CD4-positive, alpha-beta memory T cell (primary cell): ENCODE measurements around the gene RGMA. TPM values are rescaled to one million over a fixed set of nuclear protein-coding genes. Genes with fewer than 3 reads are reported as not detected.
"Not testable (repeated sequence)": the region's sequence is repeated elsewhere in the genome, so short reads cannot be mapped to it uniquely, and the experiment has no call there.

ENCODE experiments used
- CTCF ChIA-PET: fragments of 350-600 bp; sonication (Branson Sonifier 250); formaldehyde crosslinking; loops from one replicate; lab custom pipeline; 2021; ENCODE audit warnings: inconsistent platforms; ENCODE audit not compliant: partially characterized antibody; lab: Charles Lee
- POLR2A ChIA-PET: fragments of 350-600 bp; sonication (Branson Sonifier 250); formaldehyde crosslinking; loops from one replicate; lab custom pipeline; 2021; ENCODE audit not compliant: partially characterized antibody; lab: Charles Lee
- DNase-seq, 5 donors: peaks; one replicate each; pipeline versions ENCODE4 v3.0.0 to v3.0.0-alpha.2; 2020 to 2022; ENCODE audit warnings: mixed read lengths in 1 of 5
- H3K27ac ChIP-seq: one replicate; pipeline ENCODE4 v1.7.0; 2013; ENCODE audit warnings: low read depth, low read length
- H3K27me3 ChIP-seq: 2 replicates; pipeline ENCODE4 v1.7.0; 2013; ENCODE audit warnings: mild to moderate bottlenecking, low read length, moderate library complexity; ENCODE audit not compliant: insufficient read depth
- H3K36me3 ChIP-seq: 2 replicates; pipeline ENCODE4 v1.7.0; 2013; ENCODE audit warnings: mild to moderate bottlenecking, low read length, moderate library complexity; ENCODE audit not compliant: insufficient read depth
- H3K4me1 ChIP-seq: 2 replicates; pipeline ENCODE4 v1.7.0; 2013; ENCODE audit warnings: mild to moderate bottlenecking, low read length, moderate library complexity; ENCODE audit not compliant: insufficient read depth
- H3K4me3 ChIP-seq, 2 donors: one replicate each; pipeline ENCODE4 v1.7.0; 2013; ENCODE audit warnings: low read length in 2 of 2, mild to moderate bottlenecking in 1 of 2
- H3K9me3 ChIP-seq, 2 donors: one replicate each; pipeline ENCODE4 v1.7.0; 2013; ENCODE audit warnings: low read length in 2 of 2, control low read depth in 1 of 2; ENCODE audit not compliant: control insufficient read depth in 1 of 2
- H3K27ac Mint-ChIP-seq, 7 donors: one replicate each; pipeline ENCODE4 v1.8.0; 2020 to 2021; ENCODE audit warnings: mixed read lengths in 7 of 7, mild to moderate bottlenecking in 6 of 7, inconsistent platforms in 3 of 7, moderate library complexity in 3 of 7
- H3K27me3 Mint-ChIP-seq, 2 donors: one replicate each; pipeline ENCODE4 v1.8.0; 2020 to 2021; ENCODE audit warnings: mixed read lengths in 2 of 2
- H3K36me3 Mint-ChIP-seq, 2 donors: one replicate each; pipeline ENCODE4 v1.8.0; 2020 to 2021; ENCODE audit warnings: mixed read lengths in 2 of 2, inconsistent platforms in 1 of 2, mild to moderate bottlenecking in 1 of 2
- H3K4me1 Mint-ChIP-seq, 4 donors: one replicate each; pipeline ENCODE4 v1.8.0; 2020 to 2021; ENCODE audit warnings: mixed read lengths in 4 of 4, mild to moderate bottlenecking in 1 of 4
- H3K4me3 Mint-ChIP-seq, 8 donors: one replicate each; pipeline ENCODE4 v1.8.0; 2020 to 2021; ENCODE audit warnings: mixed read lengths in 8 of 8, mild to moderate bottlenecking in 7 of 8, moderate library complexity in 6 of 8, inconsistent platforms in 3 of 8
- H3K9me3 Mint-ChIP-seq, 8 donors: one replicate each; pipeline ENCODE4 v1.8.0; 2020 to 2021; ENCODE audit warnings: mixed read lengths in 8 of 8, mild to moderate bottlenecking in 5 of 8, inconsistent platforms in 3 of 8, moderate library complexity in 1 of 8
- intact Hi-C: fragments of 100-400 bp; cut with micrococcal nuclease; formaldehyde crosslinking; loops from one replicate; pipeline ENCODE4 v1.15.1; 2023
- polyA plus RNA-seq, 2 donors: library from polyadenylated mRNA; unstranded; fragments of 300-500 nt; fragmentation: Illumina TruSeq; gene quantifications; one replicate each; pipeline ENCODE4 v1.2.3, GENCODE V29; 2021
- total RNA-seq, 2 experiments: library from RNA; stranded (reverse); gene quantifications; one replicate each; pipeline ENCODE4 v1.2.3, GENCODE V29; 2021

The RGMA gene
- total and polyA plus RNA-seq, 4 experiments from 2014 or later: not detected

GRCh38 chr15:93041159-93041547 is 47.9 kb downstream of the RGMA start:
- CTCF ChIA-PET: interaction anchor here (0.7 to 5.2 kb wide), 3 partner anchors 9 to 293 kb away, joined by 3 to 26 read pairs (median 3); no protein-coding TSS in a partner anchor
- H3K4me1 Mint-ChIP-seq: peaks cover 5 to 11% (median 7%) of the 10 kb centered on the region in 4 donors
- H3K9me3 ChIP-seq: no peaks in the 10 kb centered on the region

GRCh38 chr15:93040288-93041158 is 48.5 kb downstream of the RGMA start:
- no peaks in the 10 kb centered on the region for H3K27me3 ChIP-seq
- H3K36me3 ChIP-seq: no peaks in the 10 kb centered on the region
- H3K4me1 ChIP-seq: peaks cover 8% of the 10 kb centered on the region
- peaks cover 0 to 3% (median 0%) of the 10 kb centered on the region in 8 donors for H3K9me3 Mint-ChIP-seq
- H3K27me3 Mint-ChIP-seq: no peaks in the 10 kb centered on the region
- POLR2A ChIA-PET: no interaction called here
- H3K4me1 Mint-ChIP-seq: peaks cover 10 to 11% (median 10%) of the 10 kb centered on the region in 4 donors
- CTCF ChIA-PET: interaction anchor here (0.7 to 5.2 kb wide), 3 partner anchors 8 to 294 kb away, joined by 3 to 26 read pairs (median 3); no protein-coding TSS in a partner anchor
- peak overlapping the region in 1 of 7 donors; percentile 68 for H3K27ac Mint-ChIP-seq
- no peak overlapping the region for H3K27ac ChIP-seq
- no peaks in the 10 kb centered on the region for H3K36me3 Mint-ChIP-seq
- no peak overlapping the region for H3K4me3 Mint-ChIP-seq
- no peaks in the 10 kb centered on the region for H3K9me3 ChIP-seq
- DNase-seq: no peak
- intact Hi-C loops: no loop called here
- H3K4me3 ChIP-seq: no peak overlapping the region

More at GRCh38 chr15:93041159-93041547, 47.9 kb downstream of the RGMA start:
- no peak overlapping the region for H3K4me3 ChIP-seq
- peaks cover 2% of the 10 kb centered on the region for H3K4me1 ChIP-seq
- H3K27me3 ChIP-seq: no peaks in the 10 kb centered on the region
- Mint-ChIP-seq H3K36me3 (no peaks in the 10 kb centered on the region), H3K4me3 (no peak overlapping the region), H3K27ac (no peak overlapping the region), H3K27me3 (no peaks in the 10 kb centered on the region), H3K9me3 (peaks cover 0 to 7% (median 3%) of the 10 kb centered on the region in 8 donors)
- POLR2A ChIA-PET: no interaction called here
- no peaks in the 10 kb centered on the region for H3K36me3 ChIP-seq
- intact Hi-C loops: no loop called here
- DNase-seq: no peak
- no peak overlapping the region for H3K27ac ChIP-seq

GRCh38 chr15:93039562-93040287 is 49.3 kb downstream of the RGMA start:
- H3K9me3 ChIP-seq, H3K36me3 ChIP-seq, H3K4me1 ChIP-seq, H3K36me3 Mint-ChIP-seq, H3K9me3 Mint-ChIP-seq, DNase-seq, POLR2A ChIA-PET, H3K4me3 Mint-ChIP-seq, H3K4me3 ChIP-seq, H3K27me3 Mint-ChIP-seq, intact Hi-C loops, H3K27me3 ChIP-seq, H3K27ac Mint-ChIP-seq, H3K27ac ChIP-seq: not testable (repeated sequence)
- peaks cover 10 to 11% (median 10%) of the 10 kb centered on the region in 4 donors for H3K4me1 Mint-ChIP-seq
- CTCF ChIA-PET: interaction anchor here (1.8 to 5.2 kb wide), 2 partner anchors 8 to 10 kb away, joined by 5 to 26 read pairs; no protein-coding TSS in a partner anchor

- no peak for DNase-seq
- Histone ChIP-seq H3K36me3 (no peaks in the 10 kb centered on the region), H3K4me1 (peaks cover 8% of the 10 kb centered on the region), H3K27ac (no peak overlapping the region), H3K9me3 (no peaks in the 10 kb centered on the region), H3K27me3 (no peaks in the 10 kb centered on the region), H3K4me3 (no peak overlapping the region)
- ChIA-PET POLR2A (interaction anchor here (3.6 kb wide), 1 partner anchor 9 kb away, joined by 16 read pairs; no protein-coding TSS in a partner anchor), CTCF (interaction anchor here (0.9 to 5.2 kb wide), 9 partner anchors 9 to 1082 kb away, joined by 3 to 26 read pairs (median 5); no protein-coding TSS in a partner anchor)
- peaks cover 6 to 10% (median 7%) of the 10 kb centered on the region in 4 donors for H3K4me1 Mint-ChIP-seq
- H3K4me3 Mint-ChIP-seq: no peak overlapping the region
- no peak overlapping the region for H3K27ac Mint-ChIP-seq
- H3K36me3 Mint-ChIP-seq: no peaks in the 10 kb centered on the region
- intact Hi-C loops: no loop called here
- H3K27me3 Mint-ChIP-seq: no peaks in the 10 kb centered on the region
- peaks cover 0 to 3% (median 0%) of the 10 kb centered on the region in 8 donors for H3K9me3 Mint-ChIP-seq
Observed at GRCh38 chr15:93037820-93038705, 50.9 kb downstream of the RGMA start.

GRCh38 chr15:93036951-93037819 is 51.8 kb downstream of the RGMA start:
- H3K27ac Mint-ChIP-seq: no peak overlapping the region
- no peak overlapping the region for H3K27ac ChIP-seq

More at GRCh38 chr15:93036951-93037819, 51.8 kb downstream of the RGMA start:
- Mint-ChIP-seq H3K4me3 (peak overlapping the region in 1 of 8 donors; percentile 25), H3K27me3 (no peaks in the 10 kb centered on the region), H3K9me3 (peaks cover 0 to 3% (median 0%) of the 10 kb centered on the region in 8 donors), H3K4me1 (peaks cover 5 to 10% (median 6%) of the 10 kb centered on the region in 4 donors), H3K36me3 (no peaks in the 10 kb centered on the region)
- Histone ChIP-seq H3K9me3 (no peaks in the 10 kb centered on the region), H3K27me3 (no peaks in the 10 kb centered on the region), H3K36me3 (no peaks in the 10 kb centered on the region), H3K4me1 (peaks cover 8% of the 10 kb centered on the region), H3K4me3 (no peak overlapping the region)
- POLR2A ChIA-PET: interaction anchor here (3.6 kb wide), 1 partner anchor 10 kb away, joined by 16 read pairs; no protein-coding TSS in a partner anchor
- intact Hi-C loops: no loop called here
- CTCF ChIA-PET: interaction anchor here (0.6 to 5.2 kb wide), 11 partner anchors 8 to 1082 kb away, joined by 3 to 26 read pairs (median 5); no protein-coding TSS in a partner anchor
- no peak for DNase-seq
